SKM-1 treated with dmso at 0.1 percent for 144 hours (cell line): ENCODE results near the gene TTC16.
A peak's percentile ranks its signal among the peaks of the same experiment; 100 is the strongest.
"Not testable (repeated sequence)": the region's sequence is repeated elsewhere in the genome, so short reads cannot be mapped to it uniquely, and the experiment has no call there.

Experiments used
- DNase-seq: peaks from one replicate; lab custom pipeline; 2025; ENCODE audit not compliant: unreplicated experiment; lab: John Stamatoyannopoulos, UW

The TTC16 gene

GRCh38 chr9:127742435-127743088 lies 26.7 kb downstream of the TTC16 start:
- no peak for DNase-seq

GRCh38 chr9:127744398-127745110 lies 28.7 kb downstream of the TTC16 start:
- no peak for DNase-seq

DNA sequence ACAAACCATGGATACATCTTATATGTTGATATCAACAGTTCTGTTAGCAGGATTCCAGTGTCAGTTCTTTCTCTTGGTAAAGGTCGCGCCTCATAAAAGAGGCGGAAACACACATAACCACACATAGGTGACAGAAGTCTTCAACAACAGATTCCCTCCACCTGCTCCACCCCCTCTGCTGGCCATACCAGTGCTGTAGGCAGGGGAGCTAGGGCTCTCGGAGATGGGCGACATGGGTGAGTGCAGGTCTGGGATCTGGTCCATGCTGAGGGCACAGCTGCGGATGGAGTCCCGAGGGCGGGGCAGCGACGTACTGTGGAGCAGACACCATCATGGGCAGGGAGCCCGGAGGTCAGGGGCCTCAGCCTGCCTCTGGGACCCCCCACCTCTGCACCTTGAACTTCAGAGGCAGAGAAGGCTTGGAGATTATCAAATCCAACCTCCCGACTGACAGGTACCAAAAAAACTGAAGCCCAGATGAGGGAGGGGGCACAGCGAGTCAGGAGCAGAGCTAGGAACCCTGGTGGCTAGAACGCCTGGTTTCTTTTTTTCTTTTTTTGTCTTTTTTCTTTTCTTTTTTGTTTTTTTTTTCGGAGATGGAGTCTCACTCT lies 31.2 kb downstream of the TTC16 start:
- no peak for DNase-seq

- no peak for DNase-seq
Observed at GRCh38 chr9:127749090-127749787, 33.4 kb downstream of the TTC16 start.

DNA sequence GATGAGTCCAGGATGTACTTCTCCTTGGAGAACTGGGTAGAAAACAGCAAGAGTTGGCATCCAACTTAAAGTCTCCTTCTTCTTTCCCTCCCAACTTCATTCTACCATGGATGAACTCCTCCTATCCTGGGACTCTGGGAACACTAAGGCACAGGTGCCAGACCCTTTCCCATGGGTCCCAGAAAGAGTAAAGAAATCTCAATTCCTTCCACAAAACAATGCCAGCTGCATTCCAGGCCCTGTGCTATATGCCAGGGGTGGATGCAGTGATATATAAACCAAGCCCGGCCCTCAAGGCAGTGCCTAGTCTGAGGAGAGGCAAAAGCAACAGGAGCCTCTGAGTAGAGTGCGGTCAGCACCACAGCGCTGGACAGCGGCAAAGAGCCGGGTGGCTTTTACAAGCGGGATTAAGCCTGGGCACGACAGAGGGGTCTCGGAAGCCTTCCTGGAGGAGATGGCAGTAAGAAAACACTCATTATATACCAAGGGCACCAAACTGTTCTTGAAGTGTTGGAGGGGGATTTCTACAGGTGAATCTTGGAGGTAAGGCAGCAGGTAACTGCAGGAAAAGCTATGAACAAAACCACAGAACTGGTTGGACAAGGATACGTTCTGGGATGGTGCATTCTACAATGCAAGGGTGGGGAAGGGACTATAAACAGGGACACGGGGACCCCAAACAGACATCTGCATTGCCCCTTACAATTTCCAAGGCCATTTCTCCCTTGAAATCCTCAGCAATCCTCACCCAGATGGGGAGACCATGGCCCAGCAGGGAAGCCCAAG lies 35.6 kb downstream of the TTC16 start:
- DNase-seq, result no peak

- no peak for DNase-seq
Observed at GRCh38 chr9:127753148-127753547, 37.3 kb downstream of the TTC16 start.

- DNase-seq, result no peak
Observed at GRCh38 chr9:127753622-127754021, 37.7 kb downstream of the TTC16 start.

GRCh38 chr9:127754099-127755060 lies 38.5 kb downstream of the TTC16 start:
- DNase-seq, result no peak

DNA sequence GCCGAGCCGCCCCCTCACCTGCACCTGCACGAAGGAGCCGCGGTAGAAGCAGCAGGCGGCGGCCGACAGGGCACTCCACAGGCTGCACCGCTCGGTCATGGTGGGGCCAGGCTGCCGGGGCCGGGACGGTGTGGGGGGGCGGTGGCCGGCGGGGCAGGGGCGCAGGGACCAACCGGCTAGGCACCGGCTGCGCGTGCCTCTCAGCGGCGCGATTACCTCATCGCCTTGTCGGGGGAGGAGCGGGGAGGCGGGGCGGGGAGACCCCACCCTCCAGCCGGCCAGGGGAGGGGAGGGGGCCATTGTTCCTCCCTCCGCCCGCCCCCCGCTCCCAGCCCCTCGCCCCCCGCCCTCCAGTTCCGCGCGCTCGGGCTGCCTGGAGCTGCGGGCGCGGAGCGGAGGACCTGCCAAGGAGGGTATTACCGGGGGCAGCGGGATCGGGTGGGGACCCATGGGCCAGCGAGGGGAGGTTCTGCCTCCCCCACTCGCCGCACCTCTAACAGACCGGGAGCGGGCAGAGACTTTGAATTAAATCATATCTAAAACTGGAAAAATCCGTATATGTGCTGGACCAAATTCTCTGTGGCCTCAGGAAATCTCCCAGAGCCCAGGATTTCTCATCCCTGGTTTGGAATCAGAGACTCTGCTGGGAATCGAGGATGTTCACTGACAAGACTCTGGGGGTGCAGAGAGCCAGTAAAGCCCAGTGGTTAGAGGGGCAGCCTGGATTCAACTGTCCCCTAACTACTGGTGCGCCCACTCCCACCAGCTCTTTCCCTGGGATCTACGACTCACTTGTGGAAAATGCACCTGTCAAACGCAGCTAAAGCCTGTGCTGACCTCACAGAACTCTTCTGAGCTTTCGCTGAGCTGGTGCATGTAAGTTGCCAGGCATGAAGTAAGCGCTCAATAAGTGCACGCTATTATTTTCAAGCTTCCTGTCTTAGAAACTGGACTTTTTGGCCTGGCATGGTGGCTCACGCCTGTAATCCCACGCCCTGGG lies 39.5 kb downstream of the TTC16 start:
- DNase-seq, result no peak

DNA sequence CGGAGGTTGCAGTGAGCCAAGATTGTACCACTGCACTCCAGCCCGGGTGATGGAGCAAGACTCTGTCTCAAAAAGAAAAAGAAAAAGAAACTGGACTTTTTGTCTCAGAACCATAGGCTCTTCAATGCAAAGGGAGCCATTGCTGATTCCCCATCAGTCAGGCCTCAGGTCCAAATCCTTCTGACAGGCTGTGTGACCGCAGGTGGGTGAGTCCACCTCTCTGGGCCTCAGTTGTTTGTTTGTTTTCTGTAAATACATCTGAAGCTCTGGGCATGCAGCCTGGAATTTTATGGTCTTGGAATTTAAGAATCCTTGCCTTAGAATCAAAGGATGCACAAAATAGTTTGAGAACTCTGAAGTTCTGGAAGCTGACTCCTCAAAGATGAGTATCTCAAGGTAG lies 40.4 kb downstream of the TTC16 start:
- no peak for DNase-seq

- not testable (repeated sequence) for DNase-seq
Observed at GRCh38 chr9:127756776-127757175, 40.9 kb downstream of the TTC16 start.

DNA sequence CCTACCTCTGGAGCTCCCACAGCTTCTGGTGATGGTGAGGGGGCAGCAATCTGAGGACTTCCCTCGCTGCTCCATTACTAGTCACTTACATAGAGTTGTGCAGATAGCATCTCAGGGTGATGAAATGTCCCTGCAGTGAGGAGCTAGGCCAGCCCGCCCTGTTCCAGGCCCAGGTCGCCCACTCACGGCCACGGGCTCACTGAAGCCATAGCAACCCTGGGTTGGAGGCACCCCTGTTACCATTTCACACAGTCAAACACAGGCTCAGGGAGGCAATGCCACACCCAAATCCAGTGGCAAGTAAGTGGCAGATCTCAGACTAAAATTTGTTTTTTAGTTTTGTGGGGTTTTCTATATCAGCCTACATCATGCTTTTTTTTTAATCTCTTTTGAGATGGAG lies 43.0 kb downstream of the TTC16 start:
- no peak for DNase-seq

DNA sequence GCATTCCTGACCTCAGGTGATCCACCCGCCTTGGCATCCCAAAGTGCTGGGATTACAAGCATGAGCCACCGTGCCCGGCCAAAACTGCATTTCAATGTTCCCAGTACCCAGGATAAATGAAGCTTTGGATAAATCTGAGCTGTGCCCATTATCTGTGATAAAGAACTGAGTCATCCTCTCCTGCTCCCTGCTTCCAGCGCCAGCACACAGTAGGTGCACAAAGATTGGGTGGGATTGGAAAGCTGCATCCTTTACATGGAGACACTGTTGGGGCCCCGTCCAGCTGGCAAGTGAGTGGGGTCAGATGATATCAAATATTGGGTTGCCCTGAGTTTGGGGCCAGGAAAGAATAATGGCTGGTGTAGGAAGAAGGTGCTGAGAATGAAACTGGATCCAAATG lies 45.2 kb downstream of the TTC16 start:
- DNase-seq, result no peak

- no peak for DNase-seq
Observed at GRCh38 chr9:127761491-127761956, 45.6 kb downstream of the TTC16 start.

GRCh38 chr9:127762111-127762676 lies 46.3 kb downstream of the TTC16 start:
- peak; percentile 7 for DNase-seq

GRCh38 chr9:127763918-127764384 lies 48.1 kb downstream of the TTC16 start:
- DNase-seq, result peak; percentile 14

DNA sequence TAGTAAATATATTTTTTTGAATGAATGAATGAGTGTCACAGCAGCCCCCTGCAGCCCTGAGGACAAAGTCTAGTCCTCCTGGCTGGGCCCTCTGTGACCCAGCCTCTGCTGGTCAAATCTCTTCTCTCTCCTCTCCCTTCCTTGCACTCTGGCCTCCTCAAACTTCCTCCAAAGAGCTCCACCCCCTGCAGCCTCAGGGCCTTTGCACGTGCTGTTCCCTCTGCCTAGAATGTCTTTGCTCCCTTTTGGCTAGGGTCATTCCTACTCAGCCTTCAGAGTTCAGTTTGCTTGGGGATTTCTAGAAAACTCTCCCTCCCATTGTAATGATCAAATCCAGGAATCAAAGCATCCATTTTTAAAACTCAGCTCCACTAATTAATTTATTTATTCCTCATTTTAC lies 49.5 kb downstream of the TTC16 start:
- no peak for DNase-seq

GRCh38 chr9:127767410-127767809 lies 51.5 kb downstream of the TTC16 start:
- no peak for DNase-seq
